ENCODE data around the gene DGKB. TPM values are rescaled to one million over a fixed set of nuclear protein-coding genes. Genes with fewer than 3 reads are reported as not detected.

Gene DGKB
- total RNA-seq, 2 donors from 2014 or later: 0.52 TPM; not detected in 1

DNA sequence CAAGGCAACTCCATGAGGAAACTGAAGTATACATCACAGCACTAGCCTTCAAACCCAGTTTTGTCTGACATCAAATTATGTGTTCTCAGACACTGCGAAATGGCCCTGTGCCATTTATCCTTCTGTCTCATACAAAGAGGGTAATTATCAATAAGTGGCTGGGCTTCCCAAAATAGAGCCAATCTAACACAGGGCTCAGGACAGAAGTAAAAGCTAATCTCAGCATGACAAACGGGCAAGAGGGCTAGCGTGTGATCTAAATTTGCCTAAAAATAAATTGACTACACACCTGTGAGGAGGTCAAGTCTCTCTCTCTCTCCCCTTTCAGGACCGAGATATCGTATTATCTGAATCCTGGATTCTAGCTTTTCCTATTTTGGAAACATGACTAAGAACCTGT lies 67.2 kb downstream of the DGKB start:
- Histone ChIP-seq H3K4me3 (no peak overlapping the region), H3K4me1 (peaks cover 8% of the 10 kb centered on the region), H3K9me3 (no peaks in the 10 kb centered on the region), H3K27me3 (no peaks in the 10 kb centered on the region), H3K27ac (no peak overlapping the region), H3K36me3 (replicated peaks in 1 of 2; ENCODE audit: insufficient read depth in 1 of 2, low read depth in 2 of 2) (no peaks in the 10 kb centered on the region)
- intact Hi-C loops (cut with DNase I): no loop called here
- TF ChIP-seq POLR2A (IDR thresholded peaks at IDR 0.05): no peak
- TF ChIP-seq, protein P1, sequence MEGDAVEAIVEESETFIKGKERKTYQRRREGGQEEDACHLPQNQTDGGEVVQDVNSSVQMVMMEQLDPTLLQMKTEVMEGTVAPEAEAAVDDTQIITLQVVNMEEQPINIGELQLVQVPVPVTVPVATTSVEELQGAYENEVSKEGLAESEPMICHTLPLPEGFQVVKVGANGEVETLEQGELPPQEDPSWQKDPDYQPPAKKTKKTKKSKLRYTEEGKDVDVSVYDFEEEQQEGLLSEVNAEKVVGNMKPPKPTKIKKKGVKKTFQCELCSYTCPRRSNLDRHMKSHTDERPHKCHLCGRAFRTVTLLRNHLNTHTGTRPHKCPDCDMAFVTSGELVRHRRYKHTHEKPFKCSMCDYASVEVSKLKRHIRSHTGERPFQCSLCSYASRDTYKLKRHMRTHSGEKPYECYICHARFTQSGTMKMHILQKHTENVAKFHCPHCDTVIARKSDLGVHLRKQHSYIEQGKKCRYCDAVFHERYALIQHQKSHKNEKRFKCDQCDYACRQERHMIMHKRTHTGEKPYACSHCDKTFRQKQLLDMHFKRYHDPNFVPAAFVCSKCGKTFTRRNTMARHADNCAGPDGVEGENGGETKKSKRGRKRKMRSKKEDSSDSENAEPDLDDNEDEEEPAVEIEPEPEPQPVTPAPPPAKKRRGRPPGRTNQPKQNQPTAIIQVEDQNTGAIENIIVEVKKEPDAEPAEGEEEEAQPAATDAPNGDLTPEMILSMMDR (IDR thresholded peaks at IDR 0.05): no peak
- no peak for DNase-seq
- 80 to 89% methylated on average over 5 of the region's 5 CpGs for WGBS, 2 donors
- ATAC-seq: no peak

DNA sequence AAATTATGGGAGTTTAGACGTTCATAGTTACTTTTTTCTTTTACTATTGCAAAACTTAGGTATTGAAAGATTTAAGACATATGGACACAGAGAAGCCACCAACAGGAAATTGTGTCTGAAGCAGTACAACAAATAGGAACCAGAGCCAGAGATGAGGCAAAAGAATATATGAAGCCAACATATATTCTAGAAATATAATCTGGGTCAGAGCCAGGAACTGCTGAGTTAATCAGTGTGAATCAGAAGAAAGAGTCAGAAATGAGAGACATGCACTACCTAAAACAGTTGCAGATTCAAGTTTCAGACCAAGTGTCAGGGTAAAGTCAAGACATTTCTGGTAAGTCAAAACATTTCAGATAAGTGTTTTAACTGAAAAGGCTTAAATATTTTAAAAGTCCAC lies 67.7 kb downstream of the DGKB start:
- Histone ChIP-seq H3K4me1 (peaks cover 8% of the 10 kb centered on the region), H3K27ac (no peak overlapping the region), H3K4me3 (no peak overlapping the region), H3K9me3 (no peaks in the 10 kb centered on the region), H3K36me3 (replicated peaks in 1 of 2; ENCODE audit: insufficient read depth in 1 of 2, low read depth in 2 of 2) (no peaks in the 10 kb centered on the region), H3K27me3 (no peaks in the 10 kb centered on the region)
- no peak for TF ChIP-seq POLR2A (IDR thresholded peaks at IDR 0.05)
- TF ChIP-seq, protein P1 (IDR thresholded peaks at IDR 0.05): no peak
- 52 to 57% methylated on average over 1 of the region's 1 CpG for WGBS, 2 donors
- intact Hi-C loops (cut with DNase I): no loop called here
- ATAC-seq (no peak), DNase-seq (no peak)

DNA sequence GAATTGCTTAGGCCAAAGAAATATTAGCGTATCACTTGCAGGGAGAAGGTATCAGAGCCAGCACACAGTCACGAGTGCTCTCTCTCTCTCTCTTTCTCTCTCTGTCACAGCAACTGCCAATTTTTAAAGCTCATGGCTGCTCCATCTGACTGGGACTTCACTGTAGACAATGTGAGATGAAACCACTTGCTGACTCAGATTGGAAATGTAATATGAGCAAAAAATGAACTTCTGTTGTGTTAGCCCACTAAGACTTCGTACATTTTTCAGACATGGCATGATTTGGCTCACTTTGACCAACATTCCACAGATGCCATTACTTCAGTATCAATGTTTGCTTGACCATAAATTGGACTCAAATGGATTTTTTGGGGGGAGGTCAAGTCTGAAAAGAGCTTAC lies 68.1 kb downstream of the DGKB start:
- H3K27me3 ChIP-seq: no peaks in the 10 kb centered on the region
- ATAC-seq: no peak

DNA sequence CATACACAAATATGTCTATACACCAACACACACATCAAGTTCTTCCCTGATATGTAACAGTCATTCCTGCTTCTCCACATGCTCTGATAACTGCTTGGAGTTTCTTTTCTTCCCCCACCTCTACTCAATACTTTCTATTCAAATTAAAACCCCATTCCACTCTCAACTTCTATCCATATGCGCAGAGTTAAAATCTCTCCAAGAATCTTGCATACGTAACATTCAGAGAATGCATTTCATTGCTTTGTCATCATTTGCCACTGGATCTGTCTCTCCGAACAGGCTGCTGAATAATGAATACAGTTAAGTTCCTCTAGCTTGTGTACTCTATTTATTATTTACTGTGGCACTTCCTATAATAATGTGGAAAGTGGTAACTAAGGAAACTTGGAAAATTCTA lies 68.8 kb downstream of the DGKB start:
- no peak for DNase-seq
- no peak overlapping the region for H3K4me3 ChIP-seq
- no peaks in the 10 kb centered on the region for H3K9me3 ChIP-seq
- WGBS, 2 donors: 85 to 87% methylated on average over 3 of the region's 3 CpGs
- no peaks in the 10 kb centered on the region for H3K36me3 ChIP-seq (replicated peaks in 1 of 2; ENCODE audit: insufficient read depth in 1 of 2, low read depth in 2 of 2)
- no peak for ATAC-seq
- intact Hi-C loops (cut with DNase I): no loop called here
- no peak overlapping the region for H3K27ac ChIP-seq
- H3K4me1 ChIP-seq: peaks cover 8% of the 10 kb centered on the region
- TF ChIP-seq, protein P1 (IDR thresholded peaks at IDR 0.05): no peak
- TF ChIP-seq POLR2A (IDR thresholded peaks at IDR 0.05): no peak
- H3K27me3 ChIP-seq: no peaks in the 10 kb centered on the region

More for the DNA sequence above, 68.1 kb downstream of the DGKB start:
- Histone ChIP-seq H3K9me3 (no peaks in the 10 kb centered on the region), H3K36me3 (replicated peaks in 1 of 2; ENCODE audit: insufficient read depth in 1 of 2, low read depth in 2 of 2) (no peaks in the 10 kb centered on the region), H3K27ac (no peak overlapping the region), H3K4me1 (peaks cover 8% of the 10 kb centered on the region), H3K4me3 (no peak overlapping the region)
- intact Hi-C loops (cut with DNase I): no loop called here
- TF ChIP-seq, protein P1 (IDR thresholded peaks at IDR 0.05): no peak
- TF ChIP-seq POLR2A (IDR thresholded peaks at IDR 0.05): no peak
- DNase-seq: no peak
- 51 to 55% methylated on average over 3 of the region's 3 CpGs for WGBS, 2 donors

DNA sequence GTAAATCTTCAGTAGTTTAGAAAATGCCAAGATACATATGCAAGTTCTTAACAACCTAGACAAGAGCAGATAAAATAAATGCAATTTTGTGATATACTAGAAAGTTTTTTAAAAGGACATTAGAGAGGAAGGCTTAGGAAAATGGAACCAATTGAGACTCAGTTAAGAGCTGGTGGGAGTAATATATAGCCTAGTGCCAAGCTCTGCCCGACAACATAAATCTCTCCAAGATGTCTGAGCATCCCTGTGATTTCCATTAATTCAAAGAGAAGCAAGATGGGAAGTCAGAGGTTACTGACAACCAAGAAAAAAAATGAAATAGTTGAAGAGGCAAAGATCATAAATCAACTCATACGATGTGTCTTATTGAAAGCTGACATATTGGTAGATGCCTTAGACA lies 74.5 kb downstream of the DGKB start:
- intact Hi-C loops (cut with DNase I): no loop called here
- H3K9me3 ChIP-seq: no peaks in the 10 kb centered on the region
- no peak for ATAC-seq
- H3K36me3 ChIP-seq (replicated peaks in 1 of 2; ENCODE audit: insufficient read depth in 1 of 2, low read depth in 2 of 2): no peaks in the 10 kb centered on the region
- no peak for DNase-seq
- TF ChIP-seq, protein P1 (IDR thresholded peaks at IDR 0.05): no peak
- no peaks in the 10 kb centered on the region for H3K27me3 ChIP-seq
- no peaks in the 10 kb centered on the region for H3K4me1 ChIP-seq
- H3K27ac ChIP-seq: no peak overlapping the region
- WGBS, 2 donors: 91 to 94% methylated on average over 2 of the region's 2 CpGs
- H3K4me3 ChIP-seq: no peak overlapping the region

Data from body of pancreas (tissue), 4 donors.